ENCODE data around the gene FAM162B.
"Not testable (repeated sequence)": the region's sequence is repeated elsewhere in the genome, so short reads cannot be mapped to it uniquely, and the experiment has no call there.

Gene FAM162B

GRCh38 chr6:116714761-116715160 lies 50.8 kb downstream of the FAM162B start:
- no peak for DNase-seq

DNA sequence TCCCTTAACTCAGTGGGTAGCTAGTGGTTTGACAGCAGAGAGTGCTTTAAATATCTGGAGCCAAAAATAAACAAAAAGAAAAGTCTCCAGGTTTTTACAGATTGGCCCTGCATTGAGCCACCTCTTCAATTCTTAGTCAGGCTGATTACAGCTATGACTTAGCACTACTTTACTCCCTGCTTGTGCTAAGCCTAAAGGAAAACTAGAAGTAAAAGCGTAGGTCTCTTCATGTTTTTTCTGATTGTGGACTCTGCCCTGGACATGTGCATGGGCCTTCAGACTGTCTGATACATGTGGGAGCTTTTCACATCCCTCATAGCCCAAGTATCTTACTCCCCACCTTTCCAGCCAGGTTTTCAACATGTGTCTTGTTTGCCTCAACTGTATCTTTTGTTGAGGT lies 51.2 kb downstream of the FAM162B start:
- DNase-seq: no peak

DNA sequence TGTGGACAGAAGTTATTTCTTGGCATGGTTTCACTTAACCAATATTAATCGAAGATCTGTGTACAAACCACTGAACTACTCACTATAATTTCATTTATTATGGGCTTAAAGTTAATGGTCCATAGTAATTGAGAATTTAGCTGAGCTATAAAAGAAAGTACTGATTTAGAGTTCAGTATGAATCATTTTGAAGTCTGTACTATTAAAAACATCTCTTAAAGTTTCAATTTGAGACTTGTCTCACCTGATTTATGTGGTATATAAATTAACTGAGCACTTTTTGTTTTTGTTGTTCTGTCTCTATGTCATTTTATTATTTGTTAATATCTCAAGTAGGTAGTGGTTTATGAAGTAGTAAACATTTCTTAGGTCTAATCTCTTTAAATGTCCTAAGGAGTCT lies 59.6 kb downstream of the FAM162B start:
- DNase-seq: no peak

DNA sequence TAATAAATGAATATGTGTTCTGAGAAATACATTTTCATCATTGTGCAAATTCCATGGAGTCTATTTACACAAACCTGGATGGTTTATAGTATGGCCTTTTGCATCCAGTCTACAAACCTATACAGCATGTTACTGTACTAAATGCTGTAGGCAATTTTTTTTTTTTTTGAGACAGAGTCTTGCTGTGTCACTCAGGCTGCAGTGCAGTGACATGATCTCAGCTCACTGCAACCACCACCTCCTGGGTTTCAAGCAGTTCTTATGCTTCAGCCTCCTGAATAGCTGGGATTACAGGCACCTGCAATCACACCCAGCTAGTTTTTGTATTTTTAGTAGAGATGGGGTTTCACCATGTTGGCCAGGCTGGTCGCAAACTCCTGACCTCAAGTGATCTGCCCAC lies 61.6 kb downstream of the FAM162B start:
- not testable (repeated sequence) for DNase-seq

All from activated CD4-positive, alpha-beta T cell treated with anti-CD3 and anti-CD28 coated beads for 4 hours (primary cell).